ENCODE data around the gene ZCCHC24.
A peak's percentile ranks its signal among the peaks of the same experiment; 100 is the strongest.

The ZCCHC24 gene

DNA sequence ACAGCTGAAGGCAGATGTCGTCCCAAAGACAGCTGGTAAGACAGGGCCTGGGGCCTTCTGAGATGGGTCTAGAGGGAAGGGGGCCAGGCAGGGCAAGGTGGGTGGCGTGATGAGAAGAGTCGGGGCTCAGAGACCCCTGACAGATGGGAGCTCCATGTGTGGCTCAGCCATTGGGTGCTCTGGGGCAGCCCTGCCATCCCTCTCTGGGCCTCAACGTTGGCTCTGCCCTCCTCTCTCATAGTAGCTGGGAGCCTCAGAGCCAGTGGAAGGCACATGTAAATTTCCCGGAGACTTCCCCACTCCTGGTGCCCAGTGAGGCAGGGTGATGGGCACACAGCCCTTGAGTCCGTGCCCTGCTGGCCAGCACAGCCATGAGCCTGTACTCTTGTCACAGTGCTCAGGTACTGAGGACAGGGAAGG is 96.3 kb downstream of the ZCCHC24 start:
- no peaks in the 10 kb centered on the region for H3F3A ChIP-seq (ENCODE audit: insufficient read depth, low read length)
- peak overlapping the region; percentile 90 for H3K4me2 ChIP-seq (ENCODE audit: low read length)
- peaks cover 58% of the 10 kb centered on the region for H3K36me3 ChIP-seq (ENCODE audit: insufficient read depth, low read length)
- H4K20me1 ChIP-seq (ENCODE audit: insufficient read depth, low read length): no peaks in the 10 kb centered on the region
- peaks cover 24% of the 10 kb centered on the region for H3K4me1 ChIP-seq (ENCODE audit: insufficient read depth, low read length, severe bottlenecking)
- H3K27ac ChIP-seq (ENCODE audit: low read depth, low read length, poor library complexity, severe bottlenecking): no peak overlapping the region
- H3K9ac ChIP-seq (ENCODE audit: low read length): peak overlapping the region; percentile 99; the same call in 1 of the 2 replicates
- H2AFZ ChIP-seq (ENCODE audit: low read length): no peak overlapping the region
- no peaks in the 10 kb centered on the region for H3K27me3 ChIP-seq (ENCODE audit: insufficient read depth, low read length)
- H3K9me2 ChIP-seq (ENCODE audit: low read depth, low read length): no peaks in the 10 kb centered on the region
- H3K9me3 ChIP-seq (ENCODE audit: low read length): no peaks in the 10 kb centered on the region
- TF ChIP-seq EZH2 (IDR thresholded peaks at IDR 0.05; ENCODE audit: borderline replicate concordance, low read length): no peak
- TF ChIP-seq, protein P1, sequence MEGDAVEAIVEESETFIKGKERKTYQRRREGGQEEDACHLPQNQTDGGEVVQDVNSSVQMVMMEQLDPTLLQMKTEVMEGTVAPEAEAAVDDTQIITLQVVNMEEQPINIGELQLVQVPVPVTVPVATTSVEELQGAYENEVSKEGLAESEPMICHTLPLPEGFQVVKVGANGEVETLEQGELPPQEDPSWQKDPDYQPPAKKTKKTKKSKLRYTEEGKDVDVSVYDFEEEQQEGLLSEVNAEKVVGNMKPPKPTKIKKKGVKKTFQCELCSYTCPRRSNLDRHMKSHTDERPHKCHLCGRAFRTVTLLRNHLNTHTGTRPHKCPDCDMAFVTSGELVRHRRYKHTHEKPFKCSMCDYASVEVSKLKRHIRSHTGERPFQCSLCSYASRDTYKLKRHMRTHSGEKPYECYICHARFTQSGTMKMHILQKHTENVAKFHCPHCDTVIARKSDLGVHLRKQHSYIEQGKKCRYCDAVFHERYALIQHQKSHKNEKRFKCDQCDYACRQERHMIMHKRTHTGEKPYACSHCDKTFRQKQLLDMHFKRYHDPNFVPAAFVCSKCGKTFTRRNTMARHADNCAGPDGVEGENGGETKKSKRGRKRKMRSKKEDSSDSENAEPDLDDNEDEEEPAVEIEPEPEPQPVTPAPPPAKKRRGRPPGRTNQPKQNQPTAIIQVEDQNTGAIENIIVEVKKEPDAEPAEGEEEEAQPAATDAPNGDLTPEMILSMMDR (IDR thresholded peaks at IDR 0.05; ENCODE audit: low read length): no peak
- peaks cover 11% of the 10 kb centered on the region for H3K79me2 ChIP-seq (ENCODE audit: insufficient read depth, low read length)
- H3K4me3 ChIP-seq (ENCODE audit: low read depth, low read length, poor library complexity, severe bottlenecking): peak overlapping the region; percentile 97

DNA sequence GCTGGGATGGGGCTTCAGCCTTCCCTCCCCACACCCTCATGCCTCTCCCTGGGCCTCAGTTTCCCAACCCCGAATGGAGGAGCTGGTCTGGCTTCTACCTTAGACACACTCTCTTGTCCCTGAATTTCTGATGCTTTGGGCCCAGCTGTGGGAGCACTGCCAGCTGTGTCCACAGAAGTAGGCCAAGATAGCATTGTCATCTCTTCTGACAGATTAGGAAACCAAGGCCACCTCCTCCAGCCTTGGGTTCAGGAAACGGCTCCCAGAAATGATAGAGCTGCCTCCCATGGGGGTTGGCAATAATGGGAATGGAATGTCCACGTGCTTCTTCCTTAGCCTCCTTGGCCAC is 96.8 kb downstream of the ZCCHC24 start:
- H3K4me2 ChIP-seq (ENCODE audit: low read length): peak overlapping the region; percentile 90
- no peaks in the 10 kb centered on the region for H3F3A ChIP-seq (ENCODE audit: insufficient read depth, low read length)
- H3K9me3 ChIP-seq (ENCODE audit: low read length): no peaks in the 10 kb centered on the region
- no peak for TF ChIP-seq EZH2 (IDR thresholded peaks at IDR 0.05; ENCODE audit: borderline replicate concordance, low read length)
- TF ChIP-seq, protein P1 (IDR thresholded peaks at IDR 0.05; ENCODE audit: low read length): no peak
- peak overlapping the region; percentile 99 for H3K9ac ChIP-seq (ENCODE audit: low read length)
- no peaks in the 10 kb centered on the region for H3K27me3 ChIP-seq (ENCODE audit: insufficient read depth, low read length)
- H2AFZ ChIP-seq (ENCODE audit: low read length): no peak overlapping the region
- peak overlapping the region; percentile 97 for H3K4me3 ChIP-seq (ENCODE audit: low read depth, low read length, poor library complexity, severe bottlenecking)
- no peaks in the 10 kb centered on the region for H4K20me1 ChIP-seq (ENCODE audit: insufficient read depth, low read length)
- H3K79me2 ChIP-seq (ENCODE audit: insufficient read depth, low read length): peaks cover 11% of the 10 kb centered on the region
- H3K36me3 ChIP-seq (ENCODE audit: insufficient read depth, low read length): peaks cover 54% of the 10 kb centered on the region
- peaks cover 24% of the 10 kb centered on the region for H3K4me1 ChIP-seq (ENCODE audit: insufficient read depth, low read length, severe bottlenecking)
- H3K27ac ChIP-seq (ENCODE audit: low read depth, low read length, poor library complexity, severe bottlenecking): peak overlapping the region; percentile 60
- H3K9me2 ChIP-seq (ENCODE audit: low read depth, low read length): no peaks in the 10 kb centered on the region

DNA sequence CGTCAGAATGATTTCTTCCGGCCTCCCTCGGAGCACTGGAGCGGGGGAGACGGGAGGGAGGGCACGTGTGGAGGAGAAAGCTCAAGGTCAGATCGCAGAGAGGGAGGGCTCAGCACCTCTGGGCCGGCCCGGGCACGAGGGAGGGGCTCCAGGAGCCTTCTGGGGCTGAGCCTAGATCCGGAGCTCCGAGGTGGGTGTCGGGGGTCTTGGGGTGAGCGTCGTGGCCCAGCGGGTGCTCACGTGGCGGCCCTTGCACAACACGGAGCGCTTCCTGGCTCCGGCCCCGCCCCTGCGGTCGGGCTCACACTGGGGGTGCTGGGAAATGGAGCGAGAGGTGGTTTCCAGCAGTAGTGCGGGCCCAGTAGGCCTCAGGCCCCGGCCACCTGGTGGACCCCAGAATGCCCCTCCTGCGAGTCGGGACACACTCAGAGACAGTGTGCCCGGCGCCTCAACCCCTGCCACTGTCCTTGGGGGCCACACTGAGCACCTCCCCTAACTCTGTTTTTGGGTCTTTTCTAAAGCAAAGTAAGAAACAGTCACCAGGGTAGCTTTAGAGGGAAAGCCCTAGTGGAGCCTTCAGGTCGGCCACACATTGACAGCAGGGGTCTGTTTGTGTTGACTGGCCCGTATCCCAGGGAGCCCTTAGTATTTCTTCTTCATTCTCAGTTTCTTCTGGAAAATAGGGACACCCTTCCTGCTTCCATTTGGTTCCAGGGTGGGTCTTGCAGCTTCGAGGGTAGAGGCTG is 97.4 kb downstream of the ZCCHC24 start:
- Histone ChIP-seq H3K36me3 (ENCODE audit: insufficient read depth, low read length) (peaks cover 48% of the 10 kb centered on the region), H3K4me2 (ENCODE audit: low read length) (peak overlapping the region; percentile 90), H3K4me3 (ENCODE audit: low read depth, low read length, poor library complexity, severe bottlenecking) (peak overlapping the region; percentile 97), H3K79me2 (ENCODE audit: insufficient read depth, low read length) (peaks cover 11% of the 10 kb centered on the region), H3K9ac (ENCODE audit: low read length) (peak overlapping the region; percentile 99), H3K9me3 (ENCODE audit: low read length) (no peaks in the 10 kb centered on the region), H2AFZ (ENCODE audit: low read length) (no peak overlapping the region), H3F3A (ENCODE audit: insufficient read depth, low read length) (no peaks in the 10 kb centered on the region), H4K20me1 (ENCODE audit: insufficient read depth, low read length) (no peaks in the 10 kb centered on the region), H3K9me2 (ENCODE audit: low read depth, low read length) (no peaks in the 10 kb centered on the region), H3K27me3 (ENCODE audit: insufficient read depth, low read length) (no peaks in the 10 kb centered on the region), H3K27ac (ENCODE audit: low read depth, low read length, poor library complexity, severe bottlenecking) (peak overlapping the region; percentile 60), H3K4me1 (ENCODE audit: insufficient read depth, low read length, severe bottlenecking) (peaks cover 24% of the 10 kb centered on the region)
- TF ChIP-seq, protein P1 (IDR thresholded peaks at IDR 0.05; ENCODE audit: low read length): no peak
- TF ChIP-seq EZH2 (IDR thresholded peaks at IDR 0.05; ENCODE audit: borderline replicate concordance, low read length): no peak
